Activated T-cell treated with anti-CD3 and anti-CD28 coated beads, Interleukin-2, amount 50 U/mL, for 1 hour (primary cell): ENCODE results near the gene TTLL5.

Experiments
- DNase-seq: peaks from one replicate; pipeline ENCODE4 v3.0.0-alpha.2; 2020

Gene TTLL5

DNA sequence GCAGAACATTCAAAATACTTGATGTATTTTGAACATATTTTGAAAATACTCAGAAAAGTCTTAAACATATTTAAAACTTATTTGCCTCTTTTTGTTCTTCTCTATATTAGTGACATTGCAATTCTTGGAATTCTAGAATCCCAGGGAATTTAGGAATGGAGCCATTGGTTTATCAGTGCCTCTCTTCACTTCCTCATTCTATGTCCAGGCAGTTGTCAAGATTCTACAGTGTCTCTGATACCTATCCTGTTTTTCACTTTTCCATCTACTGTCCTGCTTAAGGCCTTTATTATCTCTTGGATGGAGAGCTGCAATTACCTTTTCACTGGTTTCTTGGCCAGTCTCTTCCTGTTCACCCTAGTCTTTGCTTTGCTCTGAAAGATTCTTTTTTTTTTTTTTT, 144.6 kb downstream of the TTLL5 start:
- no peak for DNase-seq

DNA sequence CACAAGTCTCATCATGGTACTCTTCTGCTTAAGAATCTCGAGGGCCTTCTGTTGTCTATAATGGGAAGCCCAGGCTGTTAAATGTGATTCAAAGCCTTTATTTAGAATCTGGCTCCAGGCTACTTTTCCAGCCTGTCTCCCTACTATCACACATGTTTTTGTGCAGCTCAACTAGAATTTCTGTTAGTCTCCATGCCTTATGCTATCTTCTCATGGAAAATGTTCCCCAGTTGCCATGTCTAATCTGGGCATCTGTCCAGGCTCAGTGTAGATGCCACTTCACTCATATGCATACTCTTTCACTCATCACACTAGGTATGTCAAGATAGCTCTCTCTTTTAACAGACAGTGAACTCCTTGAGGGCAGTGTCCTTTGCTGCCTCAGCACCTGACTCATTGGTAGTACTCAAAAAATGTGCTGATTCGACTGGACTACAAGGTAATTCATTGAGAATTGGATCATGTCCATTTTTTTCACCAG, 145.3 kb downstream of the TTLL5 start:
- DNase-seq = no peak

DNA sequence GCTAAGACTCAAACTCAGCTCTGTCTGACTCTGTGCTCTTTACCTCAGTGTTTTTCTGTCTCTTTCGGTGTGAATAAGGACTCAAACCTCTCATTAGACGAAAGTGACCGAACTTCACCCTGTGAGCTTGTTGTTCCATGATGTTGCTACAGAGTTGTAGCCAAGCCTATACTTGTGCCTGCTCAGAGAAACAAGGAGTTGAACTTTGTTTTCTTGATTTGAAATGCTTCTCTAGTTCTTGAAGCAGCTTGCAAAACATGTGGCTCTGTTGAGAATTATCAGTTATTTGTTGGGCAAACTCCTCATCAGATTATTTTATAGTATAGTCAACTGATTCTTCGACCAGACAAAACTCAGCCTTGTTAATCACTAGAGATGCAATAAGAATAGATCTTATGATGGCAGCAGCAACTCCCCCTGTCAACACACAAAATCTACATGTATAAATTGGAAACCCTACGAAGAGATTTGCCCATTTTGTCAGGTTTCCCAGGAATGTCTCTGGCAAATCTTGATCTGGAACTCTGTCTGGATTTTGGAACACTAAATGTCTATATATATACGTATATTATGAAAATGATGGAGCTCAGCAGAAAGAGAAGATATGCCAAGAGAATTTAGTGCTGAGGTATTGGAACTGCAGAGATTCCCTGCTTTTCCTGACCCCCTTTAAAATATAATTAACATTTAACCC, 146.8 kb downstream of the TTLL5 start:
- no peak for DNase-seq

DNA sequence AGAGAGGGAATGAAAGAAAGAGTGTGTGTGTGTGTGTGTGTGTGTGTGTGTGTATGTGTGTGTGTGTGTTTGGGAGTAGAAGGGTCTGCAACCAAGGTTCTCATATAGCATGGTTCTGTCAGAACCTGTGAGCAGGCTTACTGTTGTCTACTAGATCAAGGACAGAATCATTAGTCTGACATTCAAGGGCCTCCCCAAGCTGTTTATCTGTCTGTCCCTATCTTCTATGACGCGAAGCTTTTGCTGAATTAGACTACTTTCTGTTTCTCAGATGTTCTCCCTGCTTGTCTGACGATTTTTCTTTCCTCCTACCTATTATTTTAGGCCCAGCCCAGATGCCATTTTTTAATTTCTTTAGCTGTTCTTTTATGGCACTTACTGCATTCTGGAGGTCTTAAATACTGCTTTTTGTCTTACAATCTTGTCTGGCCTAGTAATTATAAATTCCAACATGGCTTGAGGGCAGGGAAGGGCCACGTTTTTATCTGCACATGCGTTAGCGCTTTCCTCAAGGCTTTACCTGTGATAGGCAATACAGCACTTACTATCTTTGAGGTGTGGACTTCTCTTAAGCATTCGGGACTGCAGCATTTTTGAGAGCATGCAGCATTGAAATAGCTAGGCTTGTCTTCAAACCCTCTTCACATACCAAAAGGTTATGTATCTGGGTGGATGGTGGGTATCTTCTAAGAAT, 150.2 kb downstream of the TTLL5 start:
- no peak for DNase-seq

DNA sequence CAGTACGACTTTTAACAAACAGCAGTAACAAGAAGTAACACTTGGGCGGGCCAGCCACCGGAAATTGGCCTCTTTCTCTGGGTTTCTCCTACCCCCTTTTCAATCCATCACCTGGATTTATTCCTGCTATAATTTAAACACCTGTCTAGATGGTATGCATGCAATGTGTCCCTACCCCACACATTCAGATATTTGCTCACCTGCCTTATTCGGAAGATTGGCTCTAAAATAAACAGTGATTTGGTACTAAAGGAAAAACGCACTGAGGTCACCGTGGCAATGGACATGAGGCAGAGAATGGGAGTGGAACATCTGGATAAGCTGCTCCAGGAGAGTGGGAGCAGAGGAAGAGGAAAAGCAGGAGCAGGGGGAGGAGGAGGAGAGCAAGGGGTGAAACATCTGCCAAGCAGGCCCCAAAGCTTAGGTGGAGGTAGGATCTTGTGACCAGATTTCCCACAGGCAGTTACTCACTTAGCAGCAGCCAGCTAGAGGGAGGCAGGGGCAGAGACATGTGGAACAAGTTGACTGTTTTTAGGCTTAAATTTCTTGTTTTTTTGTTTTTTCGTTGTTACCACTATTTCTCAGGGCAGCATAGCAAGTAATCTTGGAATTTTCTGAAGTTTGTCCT, 150.9 kb downstream of the TTLL5 start:
- no peak for DNase-seq

DNA sequence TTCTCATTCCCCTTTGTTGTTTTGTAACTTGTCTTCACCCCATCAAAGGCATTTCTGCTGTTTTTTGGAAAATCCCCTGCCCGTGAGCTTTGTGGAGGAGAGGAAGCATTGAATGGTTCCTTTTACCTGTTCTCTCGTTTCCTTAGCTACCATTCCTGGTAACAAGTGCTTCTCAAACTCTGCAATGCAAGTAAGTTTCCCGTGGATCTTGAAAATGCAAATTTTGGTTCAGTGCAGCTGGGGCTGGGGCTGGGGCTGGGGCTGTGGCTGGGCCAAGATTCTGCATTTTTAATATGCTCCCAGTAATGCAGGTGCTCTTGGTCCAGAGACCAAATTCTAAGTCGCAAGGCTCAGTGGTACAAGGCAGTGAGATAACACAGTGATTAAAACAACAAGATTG, 151.6 kb downstream of the TTLL5 start:
- DNase-seq = no peak

DNA sequence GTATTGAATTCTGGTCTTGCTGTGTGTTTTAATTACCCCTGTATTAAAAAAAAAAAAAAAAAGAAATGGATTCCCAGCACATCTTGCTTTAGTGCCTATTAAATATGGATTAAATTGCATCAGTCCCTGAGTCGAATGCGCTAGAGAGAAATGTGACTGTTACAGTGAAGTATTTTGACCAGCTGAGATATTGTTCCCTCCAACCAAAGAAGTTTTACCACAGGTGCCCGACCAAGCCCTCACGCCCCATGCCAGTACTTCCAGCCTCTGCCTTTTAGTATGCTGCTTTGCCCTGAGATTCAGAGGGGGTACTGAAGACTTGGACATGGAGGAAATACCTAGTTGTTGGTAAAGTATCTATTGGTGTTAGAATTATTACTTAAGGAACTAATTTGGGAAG, 159.7 kb downstream of the TTLL5 start:
- no peak for DNase-seq

DNA sequence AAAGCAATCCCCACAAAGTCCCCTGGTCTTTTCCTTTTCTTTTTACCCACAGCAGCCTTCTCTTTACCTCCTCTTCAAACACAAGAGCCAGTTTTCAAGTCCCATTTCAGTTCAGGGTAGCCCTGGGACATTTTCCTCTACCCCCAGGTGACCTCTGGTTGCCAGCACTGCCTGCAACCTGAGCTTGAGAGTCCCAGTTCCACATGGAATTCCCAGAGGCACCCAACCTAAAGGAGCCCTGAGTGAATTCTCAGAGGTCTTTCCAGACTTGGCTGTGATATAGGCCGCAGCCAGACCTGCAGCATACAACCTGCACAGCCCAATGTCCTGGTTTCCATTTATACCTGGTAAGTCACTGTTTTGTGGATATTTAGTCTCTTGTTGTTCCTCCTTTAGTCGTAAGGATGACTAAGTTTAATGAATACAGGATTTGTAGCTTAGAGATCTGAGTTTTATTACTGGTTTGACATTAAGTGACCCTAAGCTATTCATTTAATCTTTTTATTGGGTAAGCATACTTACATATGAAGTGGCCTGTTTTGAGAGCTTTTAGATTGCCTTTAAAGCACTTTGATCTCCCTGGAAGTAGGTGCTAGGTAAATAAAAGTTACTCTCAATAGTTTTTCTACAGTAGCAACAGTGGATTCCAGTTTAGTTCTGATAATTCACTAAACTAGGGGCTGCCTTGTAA, 160.9 kb downstream of the TTLL5 start:
- no peak for DNase-seq

DNA sequence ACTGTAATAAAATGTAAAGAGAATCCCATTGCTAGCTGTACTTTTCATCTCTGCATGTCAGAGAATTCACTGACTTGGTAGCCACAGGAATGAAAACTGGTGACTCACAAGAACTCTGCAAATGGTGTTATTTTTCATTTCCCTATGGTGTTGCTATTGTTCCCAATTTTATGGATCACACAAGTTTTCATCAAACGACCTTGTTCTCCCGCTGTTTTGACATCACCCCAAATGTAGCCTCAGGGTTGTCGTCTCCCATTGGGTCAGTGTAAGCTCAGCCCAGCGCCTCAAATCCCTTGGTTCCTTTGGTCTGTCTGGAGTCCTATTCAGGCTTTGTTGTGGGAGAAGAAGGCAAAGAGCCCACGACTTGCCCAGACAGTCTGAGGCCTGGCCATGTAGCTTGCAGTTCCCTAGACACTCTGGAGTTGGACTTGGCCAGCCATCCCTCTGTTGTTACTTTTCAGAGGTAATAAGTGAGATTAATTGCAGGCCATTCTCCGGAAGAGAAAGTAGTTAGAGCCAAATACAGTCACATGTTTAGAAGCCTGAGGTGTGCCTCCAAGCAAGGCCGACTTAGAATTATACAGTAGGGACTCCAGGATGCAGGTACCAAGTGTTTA, 161.6 kb downstream of the TTLL5 start:
- DNase-seq = no peak

DNA sequence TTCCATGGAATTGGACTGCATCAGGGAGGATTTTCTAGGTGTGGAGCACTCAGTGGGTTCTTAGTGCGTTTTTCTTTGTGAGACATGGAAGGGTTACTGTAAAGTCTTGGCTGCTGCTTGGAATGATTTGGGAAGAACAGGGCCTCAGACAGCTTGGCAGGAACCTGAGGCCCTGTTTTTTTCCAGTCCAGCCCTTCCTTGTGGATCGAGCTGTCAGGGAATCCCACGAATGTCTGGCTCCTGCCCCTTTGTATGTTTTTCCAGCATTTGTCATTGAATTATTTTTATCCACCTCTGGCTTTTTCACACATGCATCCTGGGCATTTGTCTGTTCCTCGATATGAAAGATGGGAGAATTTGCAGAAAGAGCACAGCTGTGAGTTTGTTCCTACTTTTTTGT, 162.3 kb downstream of the TTLL5 start:
- DNase-seq = no peak

DNA sequence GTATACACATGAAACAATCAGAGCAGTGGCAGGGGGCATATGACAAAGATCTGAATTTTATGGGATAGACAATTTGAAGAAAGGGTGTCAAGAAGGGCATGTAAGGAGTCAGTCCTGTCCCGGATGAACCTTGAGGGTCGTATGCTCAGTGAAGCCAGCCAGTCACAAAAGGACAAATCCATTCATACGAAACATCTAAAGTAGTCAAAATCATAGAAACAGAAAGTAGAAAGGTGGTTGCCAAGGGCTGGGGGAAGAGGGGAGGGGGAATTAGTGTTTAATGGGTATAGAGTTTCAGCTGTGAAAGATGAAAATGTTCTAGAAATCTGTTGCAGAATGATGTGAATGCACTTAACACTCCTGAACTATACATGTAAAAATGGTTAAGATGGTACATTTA, 163.3 kb downstream of the TTLL5 start:
- no peak for DNase-seq

DNA sequence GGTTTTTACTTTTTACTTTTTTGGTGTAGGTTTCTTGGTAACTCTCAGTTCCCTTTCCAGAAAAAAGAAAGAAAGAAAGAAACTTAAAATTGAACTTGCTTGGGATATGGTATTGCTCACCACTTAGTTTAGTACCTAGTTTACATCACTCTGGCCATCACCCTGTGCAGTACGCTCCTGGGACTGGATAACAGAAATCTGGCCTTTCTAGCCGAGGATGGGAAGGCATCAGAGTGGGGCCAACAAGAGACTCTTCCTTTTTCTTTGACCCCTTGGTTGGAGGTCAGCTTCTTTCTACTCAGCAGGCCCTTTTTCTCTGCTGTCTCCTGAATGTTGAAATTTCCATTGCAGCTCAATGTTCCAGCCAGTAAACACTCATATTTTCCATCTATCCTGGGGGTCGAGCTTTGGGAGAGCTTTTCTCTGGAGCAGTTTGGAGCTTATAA, 164.1 kb downstream of the TTLL5 start:
- no peak for DNase-seq

DNA sequence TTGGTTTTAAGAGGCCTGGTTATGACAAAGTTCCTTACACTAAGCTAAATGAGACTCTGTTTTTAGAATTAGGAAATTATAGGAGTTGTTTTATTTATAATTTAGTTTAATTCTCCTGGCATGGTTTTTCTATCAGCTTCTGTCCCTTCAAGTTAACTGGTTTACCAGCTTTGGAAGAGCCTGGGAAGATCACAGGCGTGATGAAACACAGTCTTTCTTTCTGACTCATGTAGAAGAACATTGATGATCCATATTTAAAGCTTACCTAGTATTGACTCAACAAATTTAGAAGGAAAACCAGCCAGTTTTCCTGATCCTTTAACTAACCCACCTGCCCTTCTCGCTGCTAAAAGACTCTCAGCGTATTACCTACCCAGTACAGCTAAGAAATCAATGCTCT, 165.6 kb downstream of the TTLL5 start:
- no peak for DNase-seq

DNA sequence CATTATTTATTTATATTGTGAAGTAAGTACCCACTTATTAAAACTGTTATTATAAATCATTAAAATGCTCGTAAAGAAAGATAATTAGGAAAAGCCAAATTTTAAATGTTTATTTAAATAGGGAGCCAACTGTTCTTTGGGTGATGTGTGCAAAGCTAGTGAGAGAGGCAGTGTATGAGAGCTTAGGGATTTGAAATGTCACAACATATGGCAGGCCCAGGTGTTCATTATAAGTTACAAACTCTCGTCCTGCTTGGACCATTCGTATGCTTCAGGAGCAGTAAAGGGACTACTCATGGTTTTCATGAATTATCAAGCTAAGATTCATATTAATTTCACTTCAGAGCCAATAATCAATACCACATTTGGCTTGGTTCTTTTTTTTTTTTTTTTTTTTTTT, 166.3 kb downstream of the TTLL5 start:
- no peak for DNase-seq

DNA sequence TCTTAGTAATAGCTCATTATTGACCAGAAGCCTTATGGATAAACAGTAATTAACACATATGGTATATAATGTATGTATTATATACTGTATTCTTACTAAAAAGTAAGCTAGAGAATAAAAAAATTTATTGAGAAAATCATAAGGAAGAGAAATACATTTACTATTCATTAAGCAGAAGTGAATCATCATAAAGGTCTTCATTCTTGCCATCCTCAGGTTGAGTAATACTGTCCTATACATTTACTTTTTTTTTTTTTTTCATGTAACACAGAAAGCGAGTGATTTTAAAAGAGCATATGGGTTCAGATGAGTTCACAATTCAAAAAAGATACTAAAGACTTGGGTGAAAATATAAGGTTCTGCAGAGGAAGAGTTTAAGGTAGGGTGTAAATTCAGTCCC, 168.3 kb downstream of the TTLL5 start:
- DNase-seq = no peak

DNA sequence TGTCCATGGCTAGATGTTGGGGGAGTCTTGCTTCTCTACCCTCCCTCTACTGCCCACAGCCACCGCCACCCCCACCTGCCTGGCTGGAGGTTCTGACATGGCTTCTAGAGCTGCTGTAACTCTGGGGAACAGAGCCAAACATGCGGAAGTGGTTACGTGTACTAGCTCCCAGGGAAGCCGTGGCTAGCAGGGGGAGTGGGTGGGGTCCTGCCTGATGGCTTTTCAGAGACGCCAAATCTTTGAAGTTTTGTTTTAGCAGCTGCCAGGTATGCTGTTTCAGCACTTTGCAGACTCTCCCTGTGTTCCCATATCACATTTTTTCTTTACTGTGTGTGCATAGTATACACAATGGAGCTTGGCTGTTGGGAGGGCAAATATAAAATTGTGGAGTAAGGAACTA, 170.4 kb downstream of the TTLL5 start:
- peak; percentile 45 for DNase-seq

DNA sequence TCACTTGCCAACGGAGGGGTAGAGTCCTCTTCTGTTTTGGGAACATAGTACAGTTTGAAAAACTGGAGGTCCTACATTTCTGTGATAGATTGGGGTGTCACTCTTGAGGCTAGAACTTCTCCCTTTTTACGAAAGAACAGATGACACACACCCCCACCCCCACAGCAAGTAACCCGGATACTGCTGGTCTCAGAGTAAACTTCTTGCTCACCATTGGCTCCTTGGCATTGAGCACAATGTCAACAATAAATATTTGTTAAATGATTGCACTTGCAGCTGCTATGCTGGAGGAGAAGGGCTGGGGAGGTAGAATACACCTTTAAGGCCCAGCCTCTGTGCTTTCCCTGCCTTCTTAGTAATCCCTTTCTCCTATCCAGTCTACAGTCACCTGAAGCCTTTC, 170.9 kb downstream of the TTLL5 start:
- DNase-seq = no peak

DNA sequence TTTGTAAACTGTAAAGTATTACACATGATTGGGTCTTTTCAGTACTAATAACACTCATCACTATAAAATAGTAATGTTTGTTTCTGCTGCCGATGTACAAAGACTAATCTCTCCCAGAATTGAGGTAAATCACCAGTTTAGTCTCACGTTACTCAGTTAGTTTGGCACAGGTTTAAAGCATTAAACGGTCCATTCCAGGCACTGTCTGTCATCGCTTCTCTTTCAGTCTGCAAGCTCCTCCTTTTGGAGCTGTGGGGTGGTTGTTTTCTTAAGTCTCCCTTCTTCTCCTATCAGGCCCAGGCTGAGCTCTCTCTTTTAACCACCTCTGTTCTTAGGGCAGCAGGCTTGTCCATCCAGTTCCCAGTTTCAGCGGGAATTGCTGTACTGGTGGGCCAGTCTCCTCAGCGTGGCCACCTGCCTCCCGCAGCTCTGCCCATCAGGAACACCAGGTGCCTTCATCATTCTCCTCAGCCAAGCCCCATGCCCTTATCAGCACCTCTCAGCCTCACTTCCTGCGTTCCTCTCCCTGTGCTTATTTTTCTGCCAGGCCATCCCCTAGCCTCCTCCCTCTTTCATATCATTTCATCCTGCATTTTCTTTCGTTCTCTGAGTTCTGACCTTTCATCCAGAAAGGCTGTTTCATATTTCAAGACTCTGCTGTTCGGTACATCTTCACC, 171.7 kb downstream of the TTLL5 start:
- DNase-seq = no peak

DNA sequence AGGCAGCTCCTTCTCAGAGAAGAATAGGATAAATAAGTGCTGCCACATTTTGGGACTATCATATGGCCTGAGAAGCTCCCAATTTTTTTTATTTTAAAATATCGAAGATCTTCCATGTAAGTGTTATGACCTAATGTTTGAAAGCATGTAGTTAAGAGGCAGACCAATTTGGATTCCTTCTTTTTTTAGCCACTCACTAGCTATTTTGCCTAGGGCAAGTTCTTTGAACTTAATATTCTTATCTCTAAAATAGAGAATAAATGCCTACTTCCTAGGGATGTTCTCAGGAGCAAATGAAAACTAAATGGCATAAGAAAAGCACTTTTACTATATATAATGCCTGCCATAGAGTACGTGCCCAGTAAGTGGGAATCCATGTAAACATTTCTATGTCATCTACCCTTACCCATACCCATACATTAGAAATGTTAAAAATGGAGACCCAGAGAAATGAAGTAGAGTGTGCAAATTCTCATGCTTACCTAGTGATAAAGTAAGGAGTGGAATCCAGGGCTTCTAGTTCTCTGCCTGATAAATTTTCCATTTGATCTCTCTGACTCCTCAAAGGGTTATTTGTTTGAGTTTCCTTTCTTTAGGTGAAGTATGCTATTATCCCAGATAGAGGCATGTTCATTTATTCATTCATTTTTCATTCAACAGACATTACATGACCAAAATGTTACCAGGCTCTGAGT, 172.4 kb downstream of the TTLL5 start:
- no peak for DNase-seq

DNA sequence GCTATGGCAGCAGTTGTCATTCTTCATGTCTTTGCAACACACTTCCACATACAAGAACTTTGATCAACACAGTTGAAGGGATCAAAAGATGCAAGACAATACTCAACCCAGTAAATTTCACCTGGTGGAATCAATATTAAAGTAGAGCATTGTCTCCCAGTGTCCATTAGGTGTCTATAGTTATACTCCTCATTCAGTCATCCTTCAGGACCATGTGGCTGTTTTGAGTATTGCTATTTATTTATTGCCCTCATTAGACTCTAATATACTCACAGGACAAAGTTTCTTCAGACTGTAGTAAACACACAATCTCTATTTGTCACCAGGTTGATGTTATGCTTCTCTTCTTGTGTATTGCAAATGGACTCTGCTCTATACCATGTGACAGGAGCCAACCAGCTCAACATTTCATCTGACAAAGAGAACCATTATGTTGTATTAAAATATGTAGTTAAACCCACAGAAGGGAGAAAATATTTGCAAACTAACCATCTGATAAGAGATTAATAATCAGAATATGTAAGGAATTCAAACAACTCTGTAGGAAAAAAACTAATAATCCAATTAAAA, 174.2 kb downstream of the TTLL5 start:
- DNase-seq = no peak

DNA sequence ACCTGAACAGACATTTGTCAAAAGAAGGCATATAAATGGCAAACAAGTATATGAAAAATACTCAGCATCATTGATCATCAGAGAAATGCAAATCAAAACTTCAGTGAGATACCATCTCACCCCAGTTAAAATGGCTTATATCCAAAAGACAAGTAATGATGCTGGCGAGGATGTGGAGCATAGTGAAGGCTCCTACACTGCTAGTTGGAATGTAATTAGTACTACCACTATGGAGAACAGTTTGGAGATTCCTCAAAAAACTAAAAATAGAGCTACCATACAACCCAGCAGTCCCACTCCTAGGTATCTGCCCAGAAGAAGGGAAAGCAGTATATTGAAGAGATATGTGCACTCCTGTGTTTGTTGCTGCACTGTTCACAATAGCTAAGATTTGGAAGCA, 174.7 kb downstream of the TTLL5 start:
- no peak for DNase-seq
